GM18517 (cell line): ENCODE results near the gene GPR183.

Experiments used
- ATAC-seq: cut with Tn5 transposase; IDR thresholded peaks from one replicate; pipeline ENCODE4 v1.9.1; 2021; ENCODE audit warnings: mild to moderate bottlenecking, moderate library complexity; ENCODE audit not compliant: unreplicated experiment

GPR183 gene

GRCh38 chr13:99296398-99296797, 10.8 kb downstream of the GPR183 start:
- ATAC-seq = peak; percentile 58

GRCh38 chr13:99295488-99296252, 11.5 kb downstream of the GPR183 start:
- ATAC-seq = no peak

- no peak for ATAC-seq
These were observed 12.2 kb downstream of the GPR183 start for GRCh38 chr13:99294958-99295357.

GRCh38 chr13:99294198-99294597, 13.0 kb downstream of the GPR183 start:
- no peak for ATAC-seq

- no peak for ATAC-seq
These were observed 14.0 kb downstream of the GPR183 start for GRCh38 chr13:99293178-99293577.

- no peak for ATAC-seq
These were observed 16.3 kb downstream of the GPR183 start for GRCh38 chr13:99290894-99291293.

GRCh38 chr13:99289674-99290337, 17.4 kb downstream of the GPR183 start:
- no peak for ATAC-seq

- no peak for ATAC-seq
These were observed 17.9 kb downstream of the GPR183 start for GRCh38 chr13:99289271-99289670.

GRCh38 chr13:99288089-99288488, 19.1 kb downstream of the GPR183 start:
- peak; percentile 83 for ATAC-seq

- no peak for ATAC-seq
These were observed 19.6 kb downstream of the GPR183 start for GRCh38 chr13:99287551-99287950.

- ATAC-seq = no peak
These were observed 21.6 kb downstream of the GPR183 start for GRCh38 chr13:99285432-99286182.

GRCh38 chr13:99282264-99283231, 24.7 kb downstream of the GPR183 start:
- peak; percentile 74 for ATAC-seq

- ATAC-seq = peak; percentile 65
These were observed 25.4 kb downstream of the GPR183 start for GRCh38 chr13:99281811-99282263.

- no peak for ATAC-seq
These were observed 27.0 kb downstream of the GPR183 start for GRCh38 chr13:99280166-99280565.

- ATAC-seq = no peak
These were observed 27.6 kb downstream of the GPR183 start for GRCh38 chr13:99279637-99280036.

- no peak for ATAC-seq
These were observed 28.4 kb downstream of the GPR183 start for GRCh38 chr13:99278843-99279242.

GRCh38 chr13:99278200-99278599, 29.0 kb downstream of the GPR183 start:
- ATAC-seq = no peak

- no peak for ATAC-seq
These were observed 29.6 kb downstream of the GPR183 start for GRCh38 chr13:99277629-99278028.

- no peak for ATAC-seq
These were observed 30.5 kb downstream of the GPR183 start for GRCh38 chr13:99276706-99277105.

- ATAC-seq = no peak
These were observed 32.1 kb downstream of the GPR183 start for GRCh38 chr13:99275093-99275469.
